Measurements from ENCODE around the gene MARCHF10.

Gene MARCHF10

DNA sequence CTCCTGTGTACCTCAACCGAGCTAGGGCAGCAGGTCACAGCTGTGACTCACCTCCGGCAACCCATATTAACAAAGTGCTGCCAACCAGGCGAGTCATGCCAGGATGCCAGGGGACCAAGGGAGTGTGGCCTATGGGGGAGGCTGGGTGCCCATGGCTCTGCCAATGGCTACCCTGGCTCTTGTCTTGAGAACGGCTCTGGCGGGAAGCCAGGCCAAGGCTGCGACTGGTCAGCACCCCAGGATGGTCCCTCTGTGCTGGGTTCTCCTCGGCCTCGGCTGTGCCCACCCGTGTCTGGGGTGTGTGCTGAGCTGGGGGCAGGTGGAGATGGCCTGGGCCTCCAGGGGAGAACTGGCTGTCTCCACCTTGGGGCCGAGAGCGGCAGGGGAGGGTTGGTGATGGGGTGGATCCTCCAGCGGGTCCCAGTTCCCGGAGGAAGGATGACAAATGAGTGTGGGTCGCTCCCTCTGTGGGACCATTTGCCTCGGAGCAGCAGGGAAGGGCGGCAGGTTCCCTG is 104.8 kb downstream of the MARCHF10 start:
- in situ Hi-C loops (cut with MboI; ENCODE audit: low sequenced_read_pairs): loop anchor here (10.0 kb wide), 1 partner anchor 261 kb away; the partner anchor contains the start of gene TANC2

DNA sequence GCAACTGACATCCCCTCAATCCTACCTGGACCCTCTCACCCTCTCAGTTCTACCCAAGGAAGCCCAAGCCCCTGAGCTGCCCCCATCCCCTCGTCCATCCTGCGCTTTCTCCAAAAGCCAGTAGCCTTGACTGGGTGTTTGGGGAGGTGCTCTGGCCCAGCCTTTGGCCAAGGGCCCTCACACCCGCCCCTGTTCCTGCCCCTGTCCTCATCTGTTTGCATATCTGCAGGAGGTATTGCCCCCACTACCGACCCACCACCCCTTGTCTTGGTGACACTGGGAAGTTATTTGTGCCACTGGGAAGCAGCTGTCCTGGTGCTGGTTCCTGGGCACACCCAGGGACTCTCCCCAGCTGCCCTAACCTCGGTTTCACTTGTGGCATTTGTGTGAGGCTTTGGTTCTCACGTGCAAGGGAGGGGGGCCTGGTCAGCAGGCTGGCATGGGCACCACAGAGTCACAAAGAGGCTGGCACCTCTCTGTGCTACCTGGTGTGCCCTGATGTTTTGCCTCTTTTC is 105.3 kb downstream of the MARCHF10 start:
- in situ Hi-C loops (cut with MboI; ENCODE audit: low sequenced_read_pairs): loop anchor here (10.0 kb wide), 1 partner anchor 262 kb away; the partner anchor contains the start of gene TANC2

DNA sequence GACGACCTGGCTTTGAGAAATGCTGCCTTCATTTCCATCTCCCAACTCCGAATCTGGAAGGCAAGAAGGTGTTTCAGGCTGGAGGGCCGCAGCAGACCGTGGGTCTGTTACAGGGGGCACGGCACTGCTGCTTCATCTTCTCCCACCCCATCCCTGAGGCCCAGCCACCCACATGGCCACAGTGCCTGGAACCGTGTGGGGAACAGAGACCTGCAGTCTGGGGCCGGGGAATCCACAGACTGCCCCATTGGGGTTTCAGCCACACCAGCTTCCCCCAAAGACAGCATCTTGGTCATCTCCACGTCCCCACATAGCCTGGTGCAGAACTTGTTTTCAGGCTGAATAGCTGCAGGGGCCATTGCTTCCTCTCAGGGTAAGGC is 106.4 kb downstream of the MARCHF10 start:
- in situ Hi-C loops (cut with MboI; ENCODE audit: low sequenced_read_pairs): loop anchor here (10.0 kb wide), 1 partner anchor 263 kb away; the partner anchor contains the start of gene TANC2

DNA sequence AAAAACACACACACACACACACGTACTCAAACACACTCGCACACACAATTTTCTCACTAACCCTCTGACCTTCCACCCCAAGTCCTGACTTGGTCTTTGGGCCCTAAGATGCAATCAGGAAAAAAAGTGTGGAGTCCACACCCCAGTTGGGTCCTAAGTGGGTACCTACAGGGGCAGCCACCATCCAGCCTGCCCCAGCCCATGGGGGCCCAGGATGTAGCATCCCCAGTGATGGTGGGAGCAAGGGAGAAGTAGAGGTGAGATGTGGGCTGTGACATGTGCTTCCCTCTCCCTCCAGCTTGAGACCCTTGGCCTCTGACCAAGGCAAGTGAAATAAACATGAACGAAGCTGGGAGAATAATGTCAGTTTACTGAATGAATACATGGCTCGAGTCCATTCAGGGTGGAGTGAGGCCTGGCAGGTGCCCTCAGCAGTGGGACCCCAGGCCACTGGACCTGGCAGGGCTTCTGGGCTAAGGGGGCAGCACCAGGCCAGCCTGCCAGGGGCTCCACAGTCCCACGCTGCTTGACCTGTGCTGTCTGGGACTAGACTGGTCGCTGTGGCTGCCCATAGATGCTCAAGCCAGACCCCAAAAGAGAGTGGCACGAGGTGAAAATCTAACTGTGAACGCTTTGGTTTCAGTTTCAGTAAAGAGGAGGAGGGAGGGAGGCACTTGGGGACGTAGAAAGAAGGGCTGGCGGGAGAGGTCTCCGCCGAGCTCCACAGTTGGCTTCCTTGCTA is 107.0 kb downstream of the MARCHF10 start:
- in situ Hi-C loops (cut with MboI; ENCODE audit: low sequenced_read_pairs): loop anchor here (10.0 kb wide), 1 partner anchor 264 kb away; the partner anchor contains the start of gene TANC2

DNA sequence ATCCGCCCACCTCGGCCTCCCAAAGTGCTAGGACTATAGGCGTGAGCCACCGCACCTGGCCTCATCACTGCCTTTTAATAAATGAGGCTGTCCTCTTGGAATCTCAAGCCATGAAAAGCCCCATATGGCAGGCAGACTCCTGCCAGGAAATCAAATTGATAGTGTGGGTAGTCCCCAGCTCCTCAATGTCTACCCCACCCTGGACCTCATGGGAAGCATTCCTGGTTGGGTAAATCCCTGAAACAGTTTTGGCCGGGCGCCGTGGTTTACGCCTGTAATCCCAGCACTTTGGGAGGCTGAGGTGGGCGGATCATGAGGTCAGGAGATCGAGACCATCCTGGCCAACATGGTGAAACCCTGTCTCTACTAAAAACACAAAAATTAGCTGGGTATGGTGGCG is 109.7 kb downstream of the MARCHF10 start:
- in situ Hi-C loops (cut with MboI; ENCODE audit: low sequenced_read_pairs): loop anchor here (10.0 kb wide), 1 partner anchor 716 kb away; no protein-coding TSS in a partner anchor

DNA sequence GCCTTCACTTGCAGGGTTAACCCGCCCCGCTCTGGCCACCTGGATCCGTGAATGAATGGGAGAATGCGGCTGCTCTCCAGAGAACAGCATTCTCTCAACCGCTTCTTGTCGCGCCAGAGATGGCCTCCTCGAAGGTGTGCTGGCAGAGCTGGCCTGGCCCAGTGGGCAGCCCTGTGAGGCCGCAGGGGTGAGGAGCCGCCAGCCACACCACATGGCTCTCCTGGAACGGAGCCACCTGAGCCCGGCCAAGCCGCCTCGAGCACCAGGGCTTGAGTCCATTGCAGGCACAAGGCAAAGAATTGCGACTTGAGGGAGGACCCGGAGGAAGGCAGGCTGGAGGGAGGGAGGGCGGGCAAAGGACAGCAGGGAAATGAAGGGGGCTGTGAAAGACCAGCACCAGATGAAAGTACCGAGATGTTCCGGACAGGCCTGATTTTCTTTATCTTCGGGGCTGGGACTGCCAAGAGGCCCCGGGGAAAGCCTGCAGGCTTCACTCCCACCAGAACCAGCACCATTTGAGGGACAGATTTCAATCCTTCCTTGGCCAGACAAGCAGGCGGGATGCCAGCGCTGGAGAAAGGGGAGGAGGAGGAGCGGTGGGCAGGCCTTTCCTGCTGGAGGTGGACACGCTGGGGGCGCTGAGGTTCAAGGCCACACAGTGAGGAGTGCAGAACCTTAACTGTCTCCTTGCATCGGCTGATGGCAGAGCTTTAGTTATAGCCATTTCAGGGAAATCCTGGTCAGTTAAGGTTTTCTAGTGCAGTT is 111.2 kb downstream of the MARCHF10 start:
- in situ Hi-C loops (cut with MboI; ENCODE audit: low sequenced_read_pairs): loop anchor here (10.0 kb wide), 1 partner anchor 718 kb away; no protein-coding TSS in a partner anchor

DNA sequence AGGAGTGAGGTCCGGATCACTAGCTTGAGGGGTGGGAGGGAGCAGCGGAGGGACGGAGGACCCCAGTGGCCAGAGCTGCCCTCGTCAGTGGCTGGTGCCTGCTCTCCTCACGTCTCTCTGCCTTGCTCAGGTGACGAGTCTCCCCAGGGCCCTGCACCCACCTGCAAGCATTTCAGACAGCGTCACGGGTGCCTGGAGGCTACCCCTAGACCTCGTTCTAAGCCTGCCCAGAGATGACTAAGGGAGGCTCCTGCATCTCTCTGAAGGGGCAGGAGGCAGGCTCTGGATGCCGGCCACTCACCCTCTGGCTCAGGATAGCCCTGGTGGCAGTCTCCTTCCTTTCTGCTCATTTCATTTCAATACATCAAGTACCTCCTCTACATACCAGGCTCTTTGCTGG is 111.9 kb downstream of the MARCHF10 start:
- in situ Hi-C loops (cut with MboI; ENCODE audit: low sequenced_read_pairs): loop anchor here (10.0 kb wide), 1 partner anchor 719 kb away; no protein-coding TSS in a partner anchor

DNA sequence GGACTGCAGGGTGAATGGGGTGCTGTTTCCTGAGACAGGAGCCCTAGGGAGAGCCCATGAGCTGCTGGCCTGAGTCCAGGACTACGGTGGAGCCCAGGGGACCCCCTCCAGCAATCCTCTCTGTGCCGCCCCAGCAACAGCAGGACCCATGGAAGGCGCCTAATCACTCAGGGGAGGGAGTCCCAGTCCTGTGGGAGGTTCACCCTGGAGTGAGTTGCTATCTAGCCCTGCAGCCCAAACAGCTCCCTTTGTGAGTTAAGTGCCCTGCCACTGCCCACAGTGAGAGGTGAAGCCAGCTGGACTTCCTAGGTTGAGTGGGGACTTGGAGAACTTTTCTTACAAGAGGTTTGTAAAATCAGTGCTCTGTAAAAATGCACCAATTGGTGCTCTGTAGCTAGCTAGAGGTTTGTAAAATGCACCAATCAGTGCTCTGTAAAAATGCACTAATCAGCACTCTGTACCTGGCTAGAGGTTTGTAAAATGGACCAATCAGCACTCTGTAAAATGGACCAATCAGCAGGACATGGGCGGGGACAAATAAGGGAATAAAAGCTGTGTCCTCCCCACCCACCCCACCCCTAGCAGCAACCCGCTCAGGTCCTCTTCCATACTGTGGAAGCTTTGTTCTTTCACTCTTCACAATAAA is 112.9 kb downstream of the MARCHF10 start:
- in situ Hi-C loops (cut with MboI; ENCODE audit: low sequenced_read_pairs): loop anchor here (10.0 kb wide), 1 partner anchor 720 kb away; no protein-coding TSS in a partner anchor

DNA sequence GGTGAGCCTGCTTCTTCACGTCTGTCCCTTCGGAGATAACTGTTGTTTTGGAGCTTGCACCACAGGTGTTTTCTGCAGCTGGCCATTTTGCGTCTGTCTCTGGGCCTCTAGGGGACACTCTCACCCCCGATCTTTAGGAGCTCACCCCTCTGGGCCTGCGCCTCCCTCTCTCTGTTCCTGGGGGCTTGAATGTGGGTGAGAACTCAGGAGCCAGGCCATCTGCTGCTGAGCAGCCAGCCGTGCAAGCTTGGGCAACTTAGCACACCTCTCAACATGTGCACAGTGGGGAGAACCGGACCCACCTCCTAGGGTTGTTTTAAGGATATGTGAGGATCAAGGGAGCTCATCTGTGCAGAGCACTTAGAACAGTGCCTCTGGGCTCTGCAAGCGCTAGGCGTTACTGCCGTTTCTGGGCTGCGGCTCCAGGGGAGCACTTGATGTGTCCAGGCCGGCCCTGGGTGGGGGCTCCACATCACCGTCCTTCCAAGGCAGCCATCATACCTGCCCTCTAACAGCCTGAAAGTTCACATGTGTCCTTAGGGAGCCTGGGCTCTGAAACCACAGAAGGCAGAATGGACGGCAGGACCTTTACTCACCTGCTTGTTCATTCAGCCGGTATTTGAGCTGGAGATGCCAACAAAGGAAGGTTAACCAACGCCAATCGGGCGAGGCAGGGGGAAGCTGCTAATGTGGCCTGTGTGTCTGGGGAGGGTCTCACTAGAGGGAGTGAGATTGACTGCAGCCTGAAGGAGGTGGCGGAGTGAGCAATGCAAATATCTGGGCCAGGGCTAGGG is 114.3 kb downstream of the MARCHF10 start:
- in situ Hi-C loops (cut with MboI; ENCODE audit: low sequenced_read_pairs): loop anchor here (10.0 kb wide), 1 partner anchor 721 kb away; no protein-coding TSS in a partner anchor

DNA sequence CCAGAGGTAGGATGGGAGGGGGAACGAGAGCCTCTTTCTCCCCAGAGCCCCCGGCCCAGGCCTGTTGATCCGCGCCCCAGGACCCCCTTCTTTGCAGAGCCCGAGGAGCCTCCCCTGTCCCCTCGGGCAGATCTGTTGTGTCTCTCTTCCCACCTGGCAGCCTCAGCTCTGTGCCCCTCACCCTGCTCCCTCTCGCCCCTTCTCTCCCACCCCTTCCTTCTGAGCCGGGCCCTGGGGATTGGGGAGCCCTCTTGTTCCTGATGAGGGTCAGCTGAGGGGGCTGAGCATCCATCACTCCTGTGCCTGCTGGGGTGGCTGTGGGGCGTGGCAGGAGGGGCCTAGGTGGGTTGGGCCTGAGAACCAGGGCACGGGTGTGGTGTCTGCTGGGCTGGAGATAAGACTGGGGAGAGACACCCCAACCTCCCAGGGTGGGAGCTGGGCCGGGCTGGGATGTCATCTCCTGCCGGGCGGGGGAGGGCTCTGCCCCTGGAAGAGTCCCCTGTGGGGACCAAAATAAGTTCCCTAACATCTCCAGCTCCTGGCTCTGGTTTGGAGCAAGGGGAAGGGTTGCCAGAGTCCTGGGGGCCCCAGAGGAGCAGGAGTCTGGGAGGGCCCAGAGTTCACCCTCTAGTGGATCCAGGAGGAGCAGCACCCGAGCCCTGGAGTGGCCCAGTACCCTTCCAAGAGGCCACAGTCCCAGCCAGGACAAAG is 115.2 kb downstream of the MARCHF10 start:
- in situ Hi-C loops (cut with MboI; ENCODE audit: low sequenced_read_pairs): loop anchor here (10.0 kb wide), 1 partner anchor 722 kb away; no protein-coding TSS in a partner anchor

DNA sequence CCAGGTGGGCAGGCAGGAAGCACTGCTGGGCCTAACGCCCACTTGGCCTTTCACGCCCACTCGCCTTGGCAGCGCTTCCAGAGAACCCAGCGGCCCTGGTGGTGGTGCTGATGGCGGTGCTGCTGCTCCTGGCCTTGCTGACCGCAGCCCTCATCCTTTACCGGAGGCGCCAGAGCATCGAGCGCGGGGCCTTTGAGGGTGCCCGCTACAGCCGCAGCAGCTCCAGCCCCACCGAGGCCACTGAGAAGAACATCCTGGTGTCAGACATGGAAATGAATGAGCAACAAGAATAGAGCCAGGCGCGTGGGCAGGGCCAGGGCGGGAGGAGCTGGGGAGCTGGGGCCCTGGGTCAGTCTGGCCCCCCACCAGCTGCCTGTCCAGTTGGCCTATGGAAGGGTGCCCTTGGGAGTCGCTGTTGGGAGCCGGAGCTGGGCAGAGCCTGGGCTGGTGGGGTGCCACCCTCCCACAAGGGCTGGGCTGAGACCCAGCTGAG is 115.9 kb downstream of the MARCHF10 start:
- in situ Hi-C loops (cut with MboI; ENCODE audit: low sequenced_read_pairs): loop anchor here (10.0 kb wide), 1 partner anchor 723 kb away; no protein-coding TSS in a partner anchor

DNA sequence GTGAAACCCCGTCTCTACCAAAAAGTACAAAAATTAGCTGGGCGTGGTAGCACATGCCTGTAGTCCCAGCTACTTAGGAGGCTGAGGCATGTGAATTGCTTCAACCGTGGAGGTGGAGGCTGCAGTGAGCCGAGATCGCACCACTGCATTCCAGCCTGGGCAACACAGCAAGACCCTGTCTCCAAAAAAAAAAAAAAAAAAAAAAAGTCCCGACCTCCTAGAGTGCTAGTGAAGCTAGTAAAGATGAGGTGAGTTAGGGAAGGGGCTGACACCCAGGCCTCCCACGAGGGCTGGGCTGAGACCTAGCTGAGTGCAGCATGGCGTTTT is 116.6 kb downstream of the MARCHF10 start:
- in situ Hi-C loops (cut with MboI; ENCODE audit: low sequenced_read_pairs): loop anchor here (10.0 kb wide), 1 partner anchor 723 kb away; no protein-coding TSS in a partner anchor

DNA sequence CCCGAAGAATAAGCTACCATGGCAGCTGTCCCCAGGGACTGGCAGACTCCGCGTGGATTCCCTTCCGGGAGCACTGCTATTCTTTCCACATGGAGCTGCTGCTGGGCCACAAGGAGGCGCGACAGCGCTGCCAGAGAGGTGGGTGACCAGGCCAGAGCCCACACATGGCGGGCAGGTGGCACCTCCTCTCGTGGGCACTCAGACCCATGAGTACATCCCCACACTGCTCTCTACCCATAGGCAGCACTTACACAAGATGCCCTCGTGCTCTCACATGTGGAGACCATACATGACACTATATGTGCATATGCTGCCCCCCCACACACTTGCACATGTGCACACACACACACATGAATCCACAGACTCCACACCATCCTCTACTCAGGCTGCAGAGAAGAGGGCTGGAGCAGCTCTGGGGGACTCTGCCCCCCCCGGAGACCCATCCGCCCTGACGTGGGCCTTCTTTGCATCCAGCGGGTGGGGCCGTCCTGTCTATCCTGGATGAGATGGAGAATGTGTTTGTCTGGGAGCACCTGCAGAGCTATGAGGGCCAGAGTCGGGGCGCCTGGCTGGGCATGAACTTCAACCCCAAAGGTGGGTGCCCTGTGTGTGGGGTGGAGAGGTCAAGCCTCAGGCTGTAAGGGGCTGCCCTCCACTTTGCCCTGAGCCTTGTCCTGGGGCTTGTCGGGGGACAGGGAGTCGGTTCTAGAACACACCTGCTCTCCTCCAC is 117.8 kb downstream of the MARCHF10 start:
- in situ Hi-C loops (cut with MboI; ENCODE audit: low sequenced_read_pairs): loop anchor here (10.0 kb wide), 1 partner anchor 724 kb away; no protein-coding TSS in a partner anchor

DNA sequence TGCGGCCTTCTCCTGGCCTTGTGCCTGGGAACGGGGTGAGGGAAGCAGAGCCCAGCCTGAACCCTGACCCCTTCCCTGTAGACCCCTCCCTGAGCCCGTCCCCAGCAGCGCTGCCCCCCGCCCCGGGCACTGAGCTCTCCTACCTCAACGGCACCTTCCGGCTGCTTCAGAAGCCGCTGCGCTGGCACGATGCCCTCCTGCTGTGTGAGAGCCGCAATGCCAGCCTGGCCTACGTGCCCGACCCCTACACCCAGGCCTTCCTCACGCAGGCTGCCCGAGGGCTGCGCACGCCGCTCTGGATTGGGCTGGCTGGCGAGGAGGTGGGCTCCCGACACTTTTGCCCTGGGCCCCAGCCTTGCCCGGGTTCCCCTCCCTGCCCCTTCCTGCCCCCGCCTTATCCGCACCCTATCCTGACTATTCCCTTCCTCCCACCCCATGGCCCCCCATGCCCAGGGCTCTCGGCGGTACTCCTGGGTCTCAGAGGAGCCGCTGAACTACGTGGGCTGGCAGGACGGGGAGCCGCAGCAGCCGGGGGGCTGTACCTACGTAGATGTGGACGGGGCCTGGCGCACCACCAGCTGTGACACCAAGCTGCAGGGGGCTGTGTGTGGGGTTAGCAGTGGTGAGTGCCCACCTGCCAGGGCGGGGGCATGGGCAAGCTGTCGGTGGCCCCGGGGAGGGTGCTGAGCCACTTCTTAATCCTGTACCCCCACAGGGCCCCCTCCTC is 118.5 kb downstream of the MARCHF10 start:
- in situ Hi-C loops (cut with MboI; ENCODE audit: low sequenced_read_pairs): loop anchor here (10.0 kb wide), 1 partner anchor 725 kb away; no protein-coding TSS in a partner anchor

DNA sequence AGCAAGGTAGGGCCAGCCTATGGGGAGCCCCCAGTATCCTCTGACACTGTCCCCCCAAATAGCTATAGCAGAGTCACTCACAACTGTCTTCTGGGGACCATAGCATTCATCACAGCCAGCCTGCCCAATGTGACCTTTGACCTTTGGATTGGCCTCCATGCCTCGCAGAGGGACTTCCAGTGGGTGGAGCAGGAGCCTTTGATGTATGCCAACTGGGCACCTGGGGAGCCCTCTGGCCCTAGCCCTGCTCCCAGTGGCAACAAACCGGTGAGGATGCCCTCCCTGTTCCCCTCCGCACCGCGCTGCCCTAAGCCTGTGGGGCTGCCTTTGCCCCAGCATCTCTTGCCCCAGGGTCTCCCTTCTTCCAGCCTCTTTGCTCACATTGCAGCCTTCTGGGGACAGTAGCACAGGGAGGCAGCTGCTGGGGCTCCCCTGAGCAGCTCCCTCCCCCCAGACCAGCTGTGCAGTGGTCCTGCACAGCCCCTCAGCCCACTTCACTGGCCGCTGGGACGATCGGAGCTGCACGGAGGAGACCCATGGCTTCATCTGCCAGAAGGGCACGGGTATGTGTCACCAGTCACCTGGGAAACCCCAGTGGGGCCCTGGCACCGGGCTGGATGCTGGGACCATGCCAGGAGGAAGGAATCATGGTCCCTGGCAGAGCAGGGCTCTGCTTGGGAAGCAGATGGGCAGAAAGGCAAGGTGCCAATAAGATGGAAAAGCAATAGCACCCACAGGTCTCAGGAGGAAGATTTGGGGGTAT is 119.5 kb downstream of the MARCHF10 start:
- in situ Hi-C loops (cut with MboI; ENCODE audit: low sequenced_read_pairs): no loop called here

DNA sequence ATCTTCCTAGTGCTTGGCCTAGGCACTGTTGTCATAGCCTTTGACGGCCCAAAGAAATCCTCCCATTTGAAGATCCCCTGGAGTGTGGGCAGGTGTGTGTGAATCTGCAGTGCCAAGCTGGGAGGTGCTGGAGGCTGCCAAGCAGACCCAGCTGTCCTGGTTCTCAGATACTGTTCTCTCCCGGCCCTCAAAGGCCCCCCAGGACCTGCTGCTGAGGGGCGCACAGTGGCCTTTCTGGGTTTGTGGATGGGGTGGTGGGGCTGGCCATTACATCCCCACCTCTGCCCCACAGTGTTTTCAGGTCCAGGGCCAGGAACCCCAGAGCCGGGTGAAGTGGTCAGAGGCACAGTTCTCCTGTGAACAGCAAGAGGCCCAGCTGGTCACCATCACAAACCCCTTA is 120.1 kb downstream of the MARCHF10 start:
- in situ Hi-C loops (cut with MboI; ENCODE audit: low sequenced_read_pairs): no loop called here

DNA sequence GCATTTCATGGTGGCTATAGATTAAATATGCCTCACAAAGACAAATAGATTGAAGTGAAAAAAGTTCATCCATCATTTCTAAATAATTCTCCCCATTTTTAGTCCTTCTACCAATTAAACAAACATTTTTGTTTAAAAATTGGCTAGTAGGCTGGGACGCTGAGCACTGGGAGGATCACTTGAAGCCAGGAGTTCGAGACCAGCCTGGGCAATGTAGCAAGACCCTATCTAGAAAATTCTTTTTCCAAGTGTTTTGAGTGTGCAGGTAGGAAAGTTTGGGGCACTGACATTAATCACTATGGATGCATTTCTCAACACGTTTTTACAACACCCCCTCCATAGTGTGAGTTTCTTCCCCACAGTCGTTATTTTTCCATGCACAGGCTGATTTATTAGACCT is 123.9 kb downstream of the MARCHF10 start:
- in situ Hi-C loops (cut with MboI; ENCODE audit: low sequenced_read_pairs): no loop called here

Measured in HL-60/S4 treated with retinoic acid at 250 ng/mL for 4 days and 3 days (cell line).